Testis (tissue), 2 donors: Measurements from ENCODE around the gene TMED6.

Source experiments
- POLR2A ChIP-seq: fragments of 450-650 bp; IDR thresholded peaks from one replicate; pipeline ENCODE4 v1.6.1; 2017; ENCODE audit warnings: antibody characterized with exemption, mild to moderate bottlenecking, moderate library complexity
- TF ChIP-seq, protein P1 (sequence below), 3 experiments: fragments of 450-650 bp in 2 of 3; fragments of 200-600 bp in 1 of 3; sonication (generic) in 1 of 3; IDR thresholded peaks; one replicate each; pipeline ENCODE4 v1.5.1; 2016 to 2019; ENCODE audit warnings: antibody characterized with exemption in 3 of 3, mild to moderate bottlenecking in 2 of 3, moderate library complexity in 1 of 3

DNA sequence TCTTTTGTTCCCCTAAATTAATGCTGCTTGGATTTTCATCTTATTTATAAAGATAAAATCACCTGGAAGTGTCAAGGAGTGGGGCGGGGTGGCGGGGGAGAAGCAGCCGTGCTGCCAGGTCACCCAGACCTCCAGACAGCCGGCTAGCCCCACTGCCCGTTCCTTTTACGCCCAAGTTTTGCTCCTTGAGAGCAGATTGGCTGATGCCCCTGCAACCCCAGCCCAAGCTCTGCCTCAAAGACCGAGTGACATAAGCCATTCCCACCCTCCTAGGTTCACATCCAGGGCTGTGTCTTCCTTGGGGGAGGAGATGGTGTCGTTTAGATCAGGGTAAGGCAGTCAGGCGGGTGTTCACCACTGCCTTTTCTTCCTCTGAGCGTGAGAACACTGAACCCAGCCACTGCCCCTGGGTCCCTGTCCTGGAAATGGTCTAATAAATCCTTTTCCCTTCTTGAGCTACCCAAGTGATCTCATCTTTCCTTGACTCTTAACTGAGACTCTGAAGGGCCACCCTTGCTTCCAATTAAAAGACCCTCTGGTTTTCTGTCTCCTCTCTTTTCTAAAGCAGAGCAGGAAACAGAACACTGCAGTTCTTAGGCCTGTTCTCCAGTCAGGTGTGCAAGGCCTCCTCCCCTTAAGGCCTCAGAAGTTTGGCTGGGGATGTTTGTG is 26.9 kb downstream of the TMED6 start:
- TF ChIP-seq POLR2A, result no peak
- TF ChIP-seq, protein P1, sequence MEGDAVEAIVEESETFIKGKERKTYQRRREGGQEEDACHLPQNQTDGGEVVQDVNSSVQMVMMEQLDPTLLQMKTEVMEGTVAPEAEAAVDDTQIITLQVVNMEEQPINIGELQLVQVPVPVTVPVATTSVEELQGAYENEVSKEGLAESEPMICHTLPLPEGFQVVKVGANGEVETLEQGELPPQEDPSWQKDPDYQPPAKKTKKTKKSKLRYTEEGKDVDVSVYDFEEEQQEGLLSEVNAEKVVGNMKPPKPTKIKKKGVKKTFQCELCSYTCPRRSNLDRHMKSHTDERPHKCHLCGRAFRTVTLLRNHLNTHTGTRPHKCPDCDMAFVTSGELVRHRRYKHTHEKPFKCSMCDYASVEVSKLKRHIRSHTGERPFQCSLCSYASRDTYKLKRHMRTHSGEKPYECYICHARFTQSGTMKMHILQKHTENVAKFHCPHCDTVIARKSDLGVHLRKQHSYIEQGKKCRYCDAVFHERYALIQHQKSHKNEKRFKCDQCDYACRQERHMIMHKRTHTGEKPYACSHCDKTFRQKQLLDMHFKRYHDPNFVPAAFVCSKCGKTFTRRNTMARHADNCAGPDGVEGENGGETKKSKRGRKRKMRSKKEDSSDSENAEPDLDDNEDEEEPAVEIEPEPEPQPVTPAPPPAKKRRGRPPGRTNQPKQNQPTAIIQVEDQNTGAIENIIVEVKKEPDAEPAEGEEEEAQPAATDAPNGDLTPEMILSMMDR (IDR thresholded peaks at IDR 0.05), result no peak
